ENCODE data around the gene CLEC3A.
"Not testable (repeated sequence)": the region's sequence is repeated elsewhere in the genome, so short reads cannot be mapped to it uniquely, and the experiment has no call there.

The CLEC3A gene

GRCh38 chr16:78022347-78023060 is at the start of gene CLEC3A:
Gene CLEC3A (plus strand): TSS chr16:78022548. CDS start chr16:78022627, 79 bp downstream.
- no peak for DNase-seq

- DNase-seq, result no peak
Measured at GRCh38 chr16:77974883-77975282, 47.5 kb upstream of the CLEC3A start.

GRCh38 chr16:77975942-77976341 is 46.4 kb upstream of the CLEC3A start:
- no peak for DNase-seq

GRCh38 chr16:77977339-77977738 is 45.0 kb upstream of the CLEC3A start:
- no peak for DNase-seq

- no peak for DNase-seq
Measured at GRCh38 chr16:77985111-77985510, 37.2 kb upstream of the CLEC3A start.

GRCh38 chr16:77986011-77986740 is 36.2 kb upstream of the CLEC3A start:
- DNase-seq, result no peak

GRCh38 chr16:77987810-77988209 is 34.5 kb upstream of the CLEC3A start:
- DNase-seq, result no peak

- DNase-seq, result no peak
Measured at GRCh38 chr16:77989846-77990245, 32.5 kb upstream of the CLEC3A start.

GRCh38 chr16:77991701-77992100 is 30.6 kb upstream of the CLEC3A start:
- no peak for DNase-seq

GRCh38 chr16:77992381-77992780 is 30.0 kb upstream of the CLEC3A start:
- not testable (repeated sequence) for DNase-seq

- DNase-seq, result no peak
Measured at GRCh38 chr16:77993111-77993985, 29.0 kb upstream of the CLEC3A start.

GRCh38 chr16:77995843-77996455 is 26.4 kb upstream of the CLEC3A start:
- no peak for DNase-seq

- DNase-seq, result no peak
Measured at GRCh38 chr16:77998350-77999023, 23.9 kb upstream of the CLEC3A start.

- no peak for DNase-seq
Measured at GRCh38 chr16:78001451-78002025, 20.8 kb upstream of the CLEC3A start.

GRCh38 chr16:78002915-78003538 is 19.3 kb upstream of the CLEC3A start:
- peak; percentile 74 for DNase-seq

GRCh38 chr16:78004517-78004916 is 17.8 kb upstream of the CLEC3A start:
- no peak for DNase-seq

GRCh38 chr16:78005881-78006280 is 16.5 kb upstream of the CLEC3A start:
- no peak for DNase-seq

GRCh38 chr16:78007121-78007520 is 15.2 kb upstream of the CLEC3A start:
- no peak for DNase-seq

- no peak for DNase-seq
Measured at GRCh38 chr16:78024159-78024558, 1.8 kb downstream of the CLEC3A start.

- DNase-seq, result no peak
Measured at GRCh38 chr16:78025631-78026030, 3.3 kb downstream of the CLEC3A start.

GRCh38 chr16:78028018-78028417 is 5.7 kb downstream of the CLEC3A start:
- no peak for DNase-seq

Measured in T1000 (cell line).